ENCODE data around the gene USP54. TPM values are rescaled to one million over a fixed set of nuclear protein-coding genes. Genes with fewer than 3 reads are reported as not detected.
A peak's percentile ranks its signal among the peaks of the same experiment; 100 is the strongest.

USP54 gene
- total RNA-seq, 2 donors from 2014 or later: 53.0 to 79.6 TPM

DNA sequence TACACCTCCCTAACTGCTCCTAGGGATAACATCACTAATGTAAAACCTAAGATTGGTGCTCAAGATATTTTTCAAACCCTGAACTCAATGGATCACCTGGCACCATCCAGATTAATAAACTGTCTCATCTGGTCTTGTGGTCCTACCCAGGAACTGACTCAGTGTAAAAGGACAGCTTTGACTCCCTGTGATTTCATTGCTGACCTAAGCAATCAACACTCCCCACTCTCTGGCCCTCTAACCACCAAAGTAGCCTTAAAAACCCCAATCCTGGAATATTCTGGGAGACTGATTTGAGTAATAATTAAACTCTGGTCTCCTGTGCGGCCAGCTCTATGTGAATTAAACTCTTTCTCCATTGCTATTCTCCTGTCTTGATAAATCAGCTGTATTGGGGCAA is 6.2 kb upstream of the USP54 start:
- WGBS: 100% methylated on average over 1 of the region's 1 CpG
- DNase-seq (ENCODE audit: low spot score): no peak
- no peaks in the 10 kb centered on the region for H3K4me1 ChIP-seq (replicated peaks)
- no peaks in the 10 kb centered on the region for H3K27me3 ChIP-seq (replicated peaks; ENCODE audit: insufficient read depth)
- no peak overlapping the region for H3K27ac ChIP-seq
- intact Hi-C loops (cut with DNase I): no loop called here
- H3K36me3 ChIP-seq: no peaks in the 10 kb centered on the region
- TF ChIP-seq POLR2AphosphoS5 (IDR thresholded peaks at IDR 0.05) (no peak), POLR2A (IDR thresholded peaks at IDR 0.05) (no peak)
- TF ChIP-seq, protein P1, sequence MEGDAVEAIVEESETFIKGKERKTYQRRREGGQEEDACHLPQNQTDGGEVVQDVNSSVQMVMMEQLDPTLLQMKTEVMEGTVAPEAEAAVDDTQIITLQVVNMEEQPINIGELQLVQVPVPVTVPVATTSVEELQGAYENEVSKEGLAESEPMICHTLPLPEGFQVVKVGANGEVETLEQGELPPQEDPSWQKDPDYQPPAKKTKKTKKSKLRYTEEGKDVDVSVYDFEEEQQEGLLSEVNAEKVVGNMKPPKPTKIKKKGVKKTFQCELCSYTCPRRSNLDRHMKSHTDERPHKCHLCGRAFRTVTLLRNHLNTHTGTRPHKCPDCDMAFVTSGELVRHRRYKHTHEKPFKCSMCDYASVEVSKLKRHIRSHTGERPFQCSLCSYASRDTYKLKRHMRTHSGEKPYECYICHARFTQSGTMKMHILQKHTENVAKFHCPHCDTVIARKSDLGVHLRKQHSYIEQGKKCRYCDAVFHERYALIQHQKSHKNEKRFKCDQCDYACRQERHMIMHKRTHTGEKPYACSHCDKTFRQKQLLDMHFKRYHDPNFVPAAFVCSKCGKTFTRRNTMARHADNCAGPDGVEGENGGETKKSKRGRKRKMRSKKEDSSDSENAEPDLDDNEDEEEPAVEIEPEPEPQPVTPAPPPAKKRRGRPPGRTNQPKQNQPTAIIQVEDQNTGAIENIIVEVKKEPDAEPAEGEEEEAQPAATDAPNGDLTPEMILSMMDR (IDR thresholded peaks at IDR 0.05): no peak
- no peaks in the 10 kb centered on the region for H3K9me3 ChIP-seq
- H3K4me3 ChIP-seq: no peak overlapping the region

- 63% methylated on average over 5 of the region's 5 CpGs for WGBS
- no peak for DNase-seq (ENCODE audit: low spot score)
- H3K4me3 ChIP-seq: no peak overlapping the region
- H3K27me3 ChIP-seq (replicated peaks; ENCODE audit: insufficient read depth): no peaks in the 10 kb centered on the region
- intact Hi-C loops (cut with DNase I): no loop called here
- H3K27ac ChIP-seq: no peak overlapping the region
- no peaks in the 10 kb centered on the region for H3K36me3 ChIP-seq
- peaks cover 5% of the 10 kb centered on the region for H3K4me1 ChIP-seq (replicated peaks)
- H3K9me3 ChIP-seq: no peaks in the 10 kb centered on the region
- TF ChIP-seq, protein P1 (IDR thresholded peaks at IDR 0.05): no peak
- no peak for TF ChIP-seq POLR2AphosphoS5 (IDR thresholded peaks at IDR 0.05)
- no peak for TF ChIP-seq POLR2A (IDR thresholded peaks at IDR 0.05)
These were observed 2.7 kb upstream of the USP54 start for GRCh38 chr10:73593812-73594211.

- 98% methylated on average over 4 of the region's 4 CpGs for WGBS
- H3K4me1 ChIP-seq (replicated peaks): peaks cover 5% of the 10 kb centered on the region
- intact Hi-C loops (cut with DNase I): no loop called here
- DNase-seq (ENCODE audit: low spot score): no peak
- H3K27me3 ChIP-seq (replicated peaks; ENCODE audit: insufficient read depth): no peaks in the 10 kb centered on the region
- H3K4me3 ChIP-seq: no peak overlapping the region
- no peaks in the 10 kb centered on the region for H3K36me3 ChIP-seq
- H3K9me3 ChIP-seq: no peaks in the 10 kb centered on the region
- TF ChIP-seq POLR2AphosphoS5 (IDR thresholded peaks at IDR 0.05): no peak
- no peak for TF ChIP-seq POLR2A (IDR thresholded peaks at IDR 0.05)
- TF ChIP-seq, protein P1 (IDR thresholded peaks at IDR 0.05): no peak
- H3K27ac ChIP-seq: no peak overlapping the region
These were observed 2.0 kb upstream of the USP54 start for GRCh38 chr10:73593110-73593509.

DNA sequence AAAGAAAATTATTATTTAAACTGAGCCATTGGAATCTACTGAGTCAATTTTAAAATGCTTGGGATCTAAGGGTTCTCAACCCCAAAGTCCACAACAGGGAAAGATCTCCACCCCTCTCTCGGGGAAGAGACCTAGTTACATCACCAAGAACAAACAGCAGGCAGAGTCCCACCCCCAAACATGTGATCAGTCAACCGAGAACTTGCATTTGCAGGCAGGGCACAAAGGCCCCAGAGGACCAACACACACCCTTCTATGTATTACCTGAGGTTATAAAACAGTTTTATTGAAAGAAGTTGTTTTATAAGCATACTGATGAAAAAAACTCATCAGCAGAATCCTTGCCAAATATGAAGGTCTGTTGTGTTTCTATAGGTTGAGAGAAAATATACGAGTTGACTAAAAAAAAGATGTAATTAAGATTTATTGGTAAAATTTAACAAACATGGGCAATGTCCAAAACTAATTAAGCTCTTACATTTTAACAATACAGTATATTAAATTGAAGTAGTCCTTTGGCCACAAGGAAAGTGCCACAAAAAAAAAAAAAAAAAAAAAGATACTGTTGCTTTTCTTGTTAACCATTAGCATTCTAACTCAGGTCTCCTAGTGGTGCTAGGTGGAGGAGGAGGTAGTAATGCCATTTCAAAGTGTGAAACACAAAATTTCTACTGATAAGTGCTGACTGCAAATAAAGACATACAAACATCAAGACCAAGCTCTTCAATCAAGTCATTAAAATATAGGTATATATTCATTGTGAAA is 975 bp upstream of the USP54 start:
- Histone ChIP-seq H3K27me3 (replicated peaks; ENCODE audit: insufficient read depth) (no peaks in the 10 kb centered on the region), H3K4me3 (no peak overlapping the region), H3K9me3 (no peaks in the 10 kb centered on the region), H3K4me1 (replicated peaks) (peaks cover 5% of the 10 kb centered on the region), H3K36me3 (no peaks in the 10 kb centered on the region), H3K27ac (peak overlapping the region; percentile 40 to 55)
- peak; percentile 72 for DNase-seq (ENCODE audit: low spot score)
- intact Hi-C loops (cut with DNase I): no loop called here
- WGBS: 27% methylated on average over 3 of the region's 3 CpGs
- TF ChIP-seq, protein P1 (IDR thresholded peaks at IDR 0.05): peak in 1 of 4 experiments; percentile 23
- TF ChIP-seq POLR2AphosphoS5 (IDR thresholded peaks at IDR 0.05) (peak; percentile 68), POLR2A (IDR thresholded peaks at IDR 0.05) (peak; percentile 34)

Measured in prostate gland (tissue), 2 donors.